DND-41 (cell line): ENCODE results near the gene BRSK2.

Source experiments
- ATAC-seq: fragments of 200-7000 bp; cut with Tn5 transposase; 3 replicates; pipeline ENCODE4 v1.9.1; 2021; ENCODE audit warnings: low read depth; ENCODE audit not compliant: insufficient read depth
- DNase-seq: peaks from one replicate; pipeline ENCODE4 v3.0.0-alpha.2; 2020
- H2AFZ ChIP-seq: 2 replicates; pipeline ENCODE4 v1.6.0; 2012; ENCODE audit warnings: low read depth, low read length
- H3K27ac ChIP-seq: 2 replicates; pipeline ENCODE4 v1.5.1; 2012; ENCODE audit warnings: low read length, inconsistent platforms
- H3K27me3 ChIP-seq: fragments of 200-600 bp; sonication (generic); 2 replicates; pipeline ENCODE4 v1.6.0; 2012; ENCODE audit warnings: low read length, mild to moderate bottlenecking, inconsistent platforms; ENCODE audit not compliant: insufficient read depth, poor library complexity
- H3K36me3 ChIP-seq: 2 replicates; pipeline ENCODE4 v1.5.1; 2012; ENCODE audit warnings: low read length, inconsistent platforms; ENCODE audit not compliant: insufficient read depth
- H3K4me1 ChIP-seq: 2 replicates; pipeline ENCODE4 v1.5.1; 2012; ENCODE audit warnings: mild to moderate bottlenecking, low read length; ENCODE audit not compliant: insufficient read depth
- H3K4me2 ChIP-seq: 2 replicates; pipeline ENCODE4 v1.6.0; 2012; ENCODE audit warnings: mild to moderate bottlenecking, moderate library complexity, low read length, inconsistent platforms; ENCODE audit not compliant: insufficient read depth
- H3K4me3 ChIP-seq, 2 experiments: fragments of 200-600 bp in 1 of 2; shearing (Covaris generic) in 1 of 2; 2 replicates each; pipeline ENCODE4 v1.5.1; 2012 to 2016; ENCODE audit warnings: inconsistent platforms in 2 of 2, low read length in 2 of 2, mild to moderate bottlenecking in 2 of 2, low read depth in 1 of 2, moderate library complexity in 1 of 2
- H3K79me2 ChIP-seq: 2 replicates; pipeline ENCODE4 v1.6.0; 2012; ENCODE audit warnings: low read length, inconsistent platforms; ENCODE audit not compliant: insufficient read depth
- H3K9ac ChIP-seq: 2 replicates; pipeline ENCODE4 v1.6.0; 2012; ENCODE audit warnings: low read depth, mild to moderate bottlenecking, inconsistent platforms, low read length, moderate library complexity
- H3K9me3 ChIP-seq: 2 replicates; pipeline ENCODE4 v1.5.1; 2012; ENCODE audit warnings: low read length, moderate library complexity, mild to moderate bottlenecking, inconsistent platforms; ENCODE audit not compliant: insufficient read depth, severe bottlenecking
- H4K20me1 ChIP-seq: 2 replicates; pipeline ENCODE4 v1.6.0; 2012; ENCODE audit warnings: low read length; ENCODE audit not compliant: insufficient read depth
- EZH2 ChIP-seq: IDR thresholded peaks from 3 replicates; pipeline ENCODE4 v1.6.1; 2012; ENCODE audit warnings: borderline replicate concordance, low read depth, mild to moderate bottlenecking, moderate library complexity, low read length, inconsistent platforms; ENCODE audit not compliant: severe bottlenecking
- TF ChIP-seq, protein P1 (sequence below): IDR thresholded peaks from 2 replicates; pipeline ENCODE4 v1.5.1; 2012; ENCODE audit warnings: borderline replicate concordance, low read length, moderate library complexity, mild to moderate bottlenecking; ENCODE audit not compliant: poor library complexity, severe bottlenecking; ENCODE audit errors: extremely low read depth

The BRSK2 gene

GRCh38 chr11:1384199-1384970 is 5.3 kb upstream of the BRSK2 start:
- H3K9me3 ChIP-seq, result no peaks in the 10 kb centered on the region
- TF ChIP-seq, protein P1, sequence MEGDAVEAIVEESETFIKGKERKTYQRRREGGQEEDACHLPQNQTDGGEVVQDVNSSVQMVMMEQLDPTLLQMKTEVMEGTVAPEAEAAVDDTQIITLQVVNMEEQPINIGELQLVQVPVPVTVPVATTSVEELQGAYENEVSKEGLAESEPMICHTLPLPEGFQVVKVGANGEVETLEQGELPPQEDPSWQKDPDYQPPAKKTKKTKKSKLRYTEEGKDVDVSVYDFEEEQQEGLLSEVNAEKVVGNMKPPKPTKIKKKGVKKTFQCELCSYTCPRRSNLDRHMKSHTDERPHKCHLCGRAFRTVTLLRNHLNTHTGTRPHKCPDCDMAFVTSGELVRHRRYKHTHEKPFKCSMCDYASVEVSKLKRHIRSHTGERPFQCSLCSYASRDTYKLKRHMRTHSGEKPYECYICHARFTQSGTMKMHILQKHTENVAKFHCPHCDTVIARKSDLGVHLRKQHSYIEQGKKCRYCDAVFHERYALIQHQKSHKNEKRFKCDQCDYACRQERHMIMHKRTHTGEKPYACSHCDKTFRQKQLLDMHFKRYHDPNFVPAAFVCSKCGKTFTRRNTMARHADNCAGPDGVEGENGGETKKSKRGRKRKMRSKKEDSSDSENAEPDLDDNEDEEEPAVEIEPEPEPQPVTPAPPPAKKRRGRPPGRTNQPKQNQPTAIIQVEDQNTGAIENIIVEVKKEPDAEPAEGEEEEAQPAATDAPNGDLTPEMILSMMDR, result no peak
- TF ChIP-seq EZH2, result no peak
- no peak overlapping the region for H3K9ac ChIP-seq
- no peak overlapping the region for H2AFZ ChIP-seq
- peaks cover 6% of the 10 kb centered on the region for H3K27me3 ChIP-seq
- no peak overlapping the region for H3K4me3 ChIP-seq
- H3K79me2 ChIP-seq, result no peaks in the 10 kb centered on the region
- H3K4me1 ChIP-seq, result peaks cover 7% of the 10 kb centered on the region
- H3K27ac ChIP-seq, result no peak overlapping the region
- no peak overlapping the region for H3K4me2 ChIP-seq
- H3K36me3 ChIP-seq, result no peaks in the 10 kb centered on the region
- H4K20me1 ChIP-seq, result 0 out of 2 replicates have a peak, but pooled peaks cover 3% of the 10 kb centered on the region
- ATAC-seq (no peak), DNase-seq (no peak)

DNA sequence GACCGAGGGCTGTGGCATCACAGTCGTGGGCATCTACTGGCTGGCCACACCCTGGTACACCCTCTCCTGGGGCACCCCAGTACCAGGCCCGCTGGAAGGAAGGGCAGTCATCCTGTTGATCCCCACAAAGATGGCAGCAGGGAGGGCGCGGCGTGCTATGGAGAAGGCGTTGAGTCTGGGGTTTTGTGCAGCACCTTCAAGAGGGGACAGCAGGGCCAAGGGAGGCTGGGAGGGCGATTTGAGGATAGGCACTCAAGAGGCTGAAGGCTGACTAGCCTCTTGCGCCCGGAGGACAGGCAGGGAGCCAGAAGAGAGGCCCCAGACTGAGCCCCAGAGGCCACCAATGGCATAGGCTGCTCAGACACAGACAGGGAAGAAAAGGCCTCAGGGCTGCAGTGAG is 2.2 kb upstream of the BRSK2 start:
- H3K9ac ChIP-seq, result no peak overlapping the region
- no peaks in the 10 kb centered on the region for H4K20me1 ChIP-seq
- H3K4me1 ChIP-seq, result peaks cover 7% of the 10 kb centered on the region
- ATAC-seq, result no peak
- no peak overlapping the region for H3K27ac ChIP-seq
- no peak overlapping the region for H3K4me3 ChIP-seq
- no peak overlapping the region for H2AFZ ChIP-seq
- H3K4me2 ChIP-seq, result no peak overlapping the region
- H3K79me2 ChIP-seq, result no peaks in the 10 kb centered on the region
- no peaks in the 10 kb centered on the region for H3K9me3 ChIP-seq
- peaks cover 6% of the 10 kb centered on the region for H3K27me3 ChIP-seq
- TF ChIP-seq EZH2, result no peak
- TF ChIP-seq, protein P1, result no peak
- DNase-seq, result no peak
- no peaks in the 10 kb centered on the region for H3K36me3 ChIP-seq

GRCh38 chr11:1387961-1388762 is 1.6 kb upstream of the BRSK2 start:
- Histone ChIP-seq H3K9ac (no peak overlapping the region), H3K36me3 (no peaks in the 10 kb centered on the region), H3K4me2 (no peak overlapping the region), H3K27me3 (no peaks in the 10 kb centered on the region), H3K4me1 (peaks cover 4% of the 10 kb centered on the region), H4K20me1 (no peaks in the 10 kb centered on the region), H3K27ac (no peak overlapping the region), H2AFZ (no peak overlapping the region), H3K9me3 (no peaks in the 10 kb centered on the region), H3K79me2 (no peaks in the 10 kb centered on the region), H3K4me3 (no peak overlapping the region)
- DNase-seq, result no peak
- TF ChIP-seq, protein P1, result no peak
- no peak for TF ChIP-seq EZH2
- no peak for ATAC-seq
